GM23338 (cell line): ENCODE results near the gene TGFB3. TPM values are rescaled to one million over a fixed set of nuclear protein-coding genes. Genes with fewer than 3 reads are reported as not detected.

Experiments used
- ATAC-seq: fragments of 200-7000 bp; cut with Tn5 transposase; 3 replicates; pipeline ENCODE4 v1.9.1; 2020
- DNase-seq: peaks from one replicate; pipeline ENCODE4 v3.0.0-alpha.2; 2015; ENCODE audit warnings: low spot score
- H2AFZ ChIP-seq: fragments of 200-600 bp; sonication (generic); 2 replicates; pipeline ENCODE4 v1.8.0; 2016; ENCODE audit warnings: antibody characterized with exemption, mild to moderate bottlenecking, moderate library complexity
- H3F3A ChIP-seq: fragments of 200-600 bp; sonication (generic); replicated peaks from 2 replicates; pipeline ENCODE4 v1.8.0; 2017; ENCODE audit warnings: antibody characterized with exemption, mixed run types, low read depth
- H3K27ac ChIP-seq: fragments of 200-600 bp; sonication (generic); 2 replicates; pipeline ENCODE4 v1.6.1; 2016; ENCODE audit warnings: low read depth
- H3K27me3 ChIP-seq: fragments of 200-600 bp; sonication (generic); 2 replicates; pipeline ENCODE4 v1.8.0; 2016; ENCODE audit warnings: mild to moderate bottlenecking, mixed run types, moderate library complexity; ENCODE audit not compliant: insufficient read depth
- H3K36me3 ChIP-seq: fragments of 200-600 bp; sonication (generic); 2 replicates; pipeline ENCODE4 v1.8.0; 2016; ENCODE audit warnings: mild to moderate bottlenecking; ENCODE audit not compliant: insufficient read depth
- H3K4me1 ChIP-seq: fragments of 200-600 bp; sonication (generic); 2 replicates; pipeline ENCODE4 v1.8.0; 2016; ENCODE audit warnings: mild to moderate bottlenecking, moderate library complexity; ENCODE audit not compliant: insufficient read depth
- H3K4me2 ChIP-seq: fragments of 200-600 bp; sonication (generic); 2 replicates; pipeline ENCODE4 v1.7.1; 2017; ENCODE audit warnings: mixed run types
- H3K4me3 ChIP-seq: fragments of 200-600 bp; sonication (generic); 2 replicates; pipeline ENCODE4 v1.6.1; 2016; ENCODE audit warnings: mixed run types
- H3K79me2 ChIP-seq: fragments of 200-600 bp; sonication (generic); replicated peaks from 2 replicates; pipeline ENCODE4 v1.8.0; 2017; ENCODE audit warnings: mild to moderate bottlenecking; ENCODE audit not compliant: insufficient read depth
- H3K9me2 ChIP-seq: fragments of 200-600 bp; sonication (generic); 2 replicates; pipeline ENCODE4 v1.8.0; 2017; ENCODE audit not compliant: insufficient read depth
- H4K20me1 ChIP-seq: fragments of 200-600 bp; sonication (generic); replicated peaks from 2 replicates; pipeline ENCODE4 v1.8.0; 2017; ENCODE audit warnings: mild to moderate bottlenecking; ENCODE audit not compliant: insufficient read depth
- H3K27ac Mint-ChIP-seq: 2 replicates; pipeline ENCODE4 v1.8.0; 2020; ENCODE audit warnings: inconsistent platforms, mild to moderate bottlenecking, moderate library complexity, mixed read lengths
- H3K27me3 Mint-ChIP-seq: 3 replicates; pipeline ENCODE4 v1.8.0; 2022; ENCODE audit warnings: low read depth, mild to moderate bottlenecking, moderate library complexity, mixed read lengths, inconsistent platforms; ENCODE audit not compliant: insufficient read depth, poor library complexity
- H3K36me3 Mint-ChIP-seq: 3 replicates; pipeline ENCODE4 v1.8.0; 2021; ENCODE audit warnings: low read depth, mild to moderate bottlenecking, inconsistent platforms, moderate library complexity, mixed read lengths
- H3K4me1 Mint-ChIP-seq: 3 replicates; pipeline ENCODE4 v1.8.0; 2020; ENCODE audit warnings: mild to moderate bottlenecking, inconsistent platforms, mixed read lengths
- H3K4me3 Mint-ChIP-seq: 3 replicates; pipeline ENCODE4 v1.8.0; 2021; ENCODE audit warnings: moderate library complexity, mild to moderate bottlenecking, inconsistent platforms, mixed read lengths
- H3K9me3 Mint-ChIP-seq: 3 replicates; pipeline ENCODE4 v1.8.0; 2020; ENCODE audit warnings: moderate library complexity, mild to moderate bottlenecking, inconsistent platforms, mixed read lengths
- CREB1 ChIP-seq: fragments of 250-450 bp; sonication (Bioruptor Pico); IDR thresholded peaks from 2 replicates; pipeline ENCODE4 v1.5.0; 2020; ENCODE audit warnings: low read depth, mild to moderate bottlenecking, moderate library complexity
- CTCF ChIP-seq, 2 experiments: fragments of 200-600 bp in 1 of 2; sonication (generic) in 1 of 2; conservative IDR thresholded peaks; 2 replicates each; pipeline versions ENCODE4 v1.5.1 to v1.6.1; 2016 to 2017; ENCODE audit warnings: antibody characterized with exemption in 2 of 2, low read depth in 2 of 2, mild to moderate bottlenecking in 2 of 2, moderate library complexity in 1 of 2
- ETS1 ChIP-seq: IDR thresholded peaks from 2 replicates; pipeline ENCODE4 v1.6.1; 2016; ENCODE audit warnings: antibody characterized with exemption
- EZH2 ChIP-seq: fragments of 200-600 bp; sonication (generic); IDR thresholded peaks from one replicate; pipeline ENCODE4 v1.8.0; 2017; ENCODE audit warnings: antibody characterized with exemption, mild to moderate bottlenecking, low read depth; ENCODE audit not compliant: unreplicated experiment
- EZH2phosphoT487 ChIP-seq: fragments of 200-600 bp; sonication (generic); IDR thresholded peaks from one replicate; pipeline ENCODE4 v1.8.1; 2018; ENCODE audit warnings: antibody characterized with exemption; ENCODE audit not compliant: unreplicated experiment
- JUNB ChIP-seq: IDR thresholded peaks from one replicate; pipeline ENCODE4 v1.6.1; 2016; ENCODE audit warnings: antibody characterized with exemption; ENCODE audit not compliant: unreplicated experiment
- NANOG ChIP-seq: IDR thresholded peaks from 2 replicates; pipeline ENCODE4 v1.6.1; 2016; ENCODE audit warnings: antibody characterized with exemption, borderline replicate concordance
- POLR2AphosphoS5 ChIP-seq: IDR thresholded peaks from 2 replicates; pipeline ENCODE4 v1.6.1; 2016; ENCODE audit warnings: antibody characterized with exemption, low read depth
- REST ChIP-seq: IDR thresholded peaks from one replicate; pipeline ENCODE4 v1.6.1; 2018; ENCODE audit warnings: antibody characterized with exemption; ENCODE audit not compliant: unreplicated experiment
- STAT1 ChIP-seq: IDR thresholded peaks from one replicate; pipeline ENCODE4 v1.6.1; 2016; ENCODE audit warnings: antibody characterized with exemption; ENCODE audit not compliant: unreplicated experiment
- ZNF114 ChIP-seq: fragments of 250-450 bp; sonication (Bioruptor Pico); IDR thresholded peaks from 2 replicates; pipeline ENCODE4 v1.5.0; 2020; ENCODE audit warnings: mild to moderate bottlenecking, moderate library complexity
- ZNF462 ChIP-seq: fragments of 250-450 bp; sonication (Bioruptor Pico); IDR thresholded peaks from 2 replicates; pipeline ENCODE4 v1.5.0; 2020; ENCODE audit warnings: mild to moderate bottlenecking, moderate library complexity
- polyA plus RNA-seq: library from polyadenylated mRNA; unstranded; fragments of >200 nt; fragmentation: Nextera tagmentation; extraction: Ambion mirVana; gene quantifications from 2 replicates; pipeline ENCODE4 v1.2.1, GENCODE V29; 2016
- total RNA-seq: library from RNA; depleted of rRNA; stranded (reverse); fragments of >200 nt; shearing (Covaris generic); gene quantifications from 2 replicates; pipeline ENCODE4 v1.2.3, GENCODE V29; 2014

The TGFB3 gene
- total and polyA plus RNA-seq, 2 experiments from 2014 or later: 0.17 to 0.87 TPM

- Histone ChIP-seq H3F3A (no peaks in the 10 kb centered on the region), H3K27me3 (no peaks in the 10 kb centered on the region), H3K27ac (no peak overlapping the region), H2AFZ (no peak overlapping the region), H3K36me3 (no peaks in the 10 kb centered on the region), H4K20me1 (no peaks in the 10 kb centered on the region), H3K4me1 (peaks cover 15% of the 10 kb centered on the region), H3K9me2 (no peaks in the 10 kb centered on the region), H3K4me3 (no peak overlapping the region), H3K4me2 (no peak overlapping the region), H3K79me2 (no peaks in the 10 kb centered on the region)
- TF ChIP-seq CTCF (conservative IDR thresholded peaks at IDR 0.05; ENCODE audit: low read depth in 2 of 2) (no peak), POLR2AphosphoS5 (no peak), STAT1 (no peak), EZH2 (no peak), JUNB (no peak), EZH2phosphoT487 (no peak), NANOG (no peak), ZNF114 (no peak), CREB1 (CRISPR knock-in tag) (no peak), REST (no peak), ETS1 (no peak), ZNF462 (CRISPR knock-in tag) (no peak)
- Mint-ChIP-seq H3K27ac (no peak overlapping the region), H3K27me3 (no peaks in the 10 kb centered on the region), H3K9me3 (no peaks in the 10 kb centered on the region), H3K4me1 (peaks cover 16% of the 10 kb centered on the region), H3K36me3 (peaks cover 15% of the 10 kb centered on the region; the same call in 2 of the 3 replicates), H3K4me3 (no peak overlapping the region)
- ATAC-seq (no peak), DNase-seq (no peak)
Measured at GRCh38 chr14:76019676-76020075, 37.9 kb upstream of the TGFB3 start.
